OCI-LY1 (cell line): Measurements from ENCODE around the gene TNS3.

Source experiments
- H2AFZ ChIP-seq: fragments of 200-600 bp; sonication (generic), shearing (Covaris generic); 2 replicates; pipeline ENCODE4 v1.6.0; 2014; ENCODE audit warnings: antibody characterized with exemption, mild to moderate bottlenecking, low read length
- H3F3A ChIP-seq: fragments of 200-600 bp; sonication (generic), shearing (Covaris generic); 2 replicates; pipeline ENCODE4 v1.6.0; 2014; ENCODE audit warnings: mild to moderate bottlenecking, antibody characterized with exemption, low read length, moderate library complexity; ENCODE audit not compliant: insufficient read depth
- H3K27ac ChIP-seq: fragments of 200-600 bp; sonication (generic); 2 replicates; pipeline ENCODE4 v1.5.1; 2014; ENCODE audit warnings: low read length, mixed run types, mild to moderate bottlenecking, low read depth; ENCODE audit not compliant: poor library complexity, severe bottlenecking
- H3K27me3 ChIP-seq: fragments of 200-600 bp; sonication (generic); 2 replicates; pipeline ENCODE4 v1.6.0; 2014; ENCODE audit warnings: antibody characterized with exemption, mild to moderate bottlenecking, low read length, moderate library complexity; ENCODE audit not compliant: insufficient read depth
- H3K36me3 ChIP-seq: fragments of 200-600 bp; sonication (generic); 2 replicates; pipeline ENCODE4 v1.6.1; 2014; ENCODE audit warnings: mild to moderate bottlenecking, antibody characterized with exemption, low read length, moderate library complexity, mixed read lengths; ENCODE audit not compliant: insufficient read depth
- H3K4me1 ChIP-seq: fragments of 200-600 bp; sonication (generic); 2 replicates; pipeline ENCODE4 v1.5.1; 2014; ENCODE audit warnings: mild to moderate bottlenecking, low read length, moderate library complexity; ENCODE audit not compliant: insufficient read depth, severe bottlenecking
- H3K4me2 ChIP-seq: fragments of 200-600 bp; sonication (generic), shearing (Covaris generic); 2 replicates; pipeline ENCODE4 v1.6.1; 2014; ENCODE audit warnings: low read length
- H3K4me3 ChIP-seq: fragments of 200-600 bp; sonication (generic); 2 replicates; pipeline ENCODE4 v1.5.1; 2014; ENCODE audit warnings: low read length, low read depth, mild to moderate bottlenecking, mixed read lengths; ENCODE audit not compliant: poor library complexity, severe bottlenecking
- H3K79me2 ChIP-seq: fragments of 200-600 bp; shearing (Covaris generic); 2 replicates; pipeline ENCODE4 v1.6.1; 2016; ENCODE audit warnings: mixed run types, low read length, mixed read lengths; ENCODE audit not compliant: insufficient read depth
- H3K9ac ChIP-seq: fragments of 200-600 bp; sonication (generic), shearing (Covaris generic); 2 replicates; pipeline ENCODE4 v1.6.1; 2014; ENCODE audit warnings: mild to moderate bottlenecking, low read length, mixed read lengths
- H3K9me2 ChIP-seq: fragments of 200-600 bp; sonication (generic), shearing (Covaris generic); 2 replicates; pipeline ENCODE4 v1.6.1; 2014; ENCODE audit warnings: low read depth, mild to moderate bottlenecking, low read length, mixed read lengths
- H3K9me3 ChIP-seq: fragments of 200-600 bp; shearing (Covaris generic); 2 replicates; pipeline ENCODE4 v1.6.1; 2014; ENCODE audit warnings: low read length, mixed read lengths
- H4K20me1 ChIP-seq: fragments of 200-600 bp; sonication (generic), shearing (Covaris generic); 2 replicates; pipeline ENCODE4 v1.6.0; 2016; ENCODE audit warnings: mild to moderate bottlenecking, low read length; ENCODE audit not compliant: insufficient read depth
- CTCF ChIP-seq: fragments of 200-600 bp; sonication (generic), shearing (Covaris generic); IDR thresholded peaks from 2 replicates; pipeline ENCODE4 v1.5.1; 2017; ENCODE audit warnings: mild to moderate bottlenecking, antibody characterized with exemption, low read length, moderate library complexity, mixed read lengths
- EZH2 ChIP-seq: fragments of 200-600 bp; sonication (generic), shearing (Covaris generic); IDR thresholded peaks from 2 replicates; pipeline ENCODE4 v1.8.0; 2017; ENCODE audit warnings: borderline replicate concordance, mixed run types, mild to moderate bottlenecking, antibody characterized with exemption, low read length, moderate library complexity, mixed read lengths

The TNS3 gene

GRCh38 chr7:47278043-47278442, 303.9 kb downstream of the TNS3 start:
- no peak overlapping the region for H3K27ac ChIP-seq
- H3K9me3 ChIP-seq = no peaks in the 10 kb centered on the region
- no peaks in the 10 kb centered on the region for H3F3A ChIP-seq
- H3K9me2 ChIP-seq = no peaks in the 10 kb centered on the region
- no peak overlapping the region for H3K4me2 ChIP-seq
- no peaks in the 10 kb centered on the region for H4K20me1 ChIP-seq
- no peaks in the 10 kb centered on the region for H3K79me2 ChIP-seq
- H2AFZ ChIP-seq = no peak overlapping the region
- H3K36me3 ChIP-seq = peaks cover 64% of the 10 kb centered on the region
- no peaks in the 10 kb centered on the region for H3K27me3 ChIP-seq
- no peak overlapping the region for H3K4me3 ChIP-seq
- no peak for TF ChIP-seq CTCF
- no peak for TF ChIP-seq EZH2
- H3K9ac ChIP-seq = no peak overlapping the region
- peaks cover 15% of the 10 kb centered on the region for H3K4me1 ChIP-seq

- Histone ChIP-seq H4K20me1 (no peaks in the 10 kb centered on the region), H3K4me1 (peaks cover 15% of the 10 kb centered on the region), H3F3A (no peaks in the 10 kb centered on the region), H3K79me2 (no peaks in the 10 kb centered on the region), H3K9me2 (no peaks in the 10 kb centered on the region), H3K4me3 (no peak overlapping the region), H2AFZ (no peak overlapping the region), H3K4me2 (no peak overlapping the region), H3K27ac (no peak overlapping the region), H3K9ac (no peak overlapping the region), H3K27me3 (no peaks in the 10 kb centered on the region), H3K9me3 (no peaks in the 10 kb centered on the region), H3K36me3 (peaks cover 57% of the 10 kb centered on the region)
- no peak for TF ChIP-seq CTCF
- TF ChIP-seq EZH2 = no peak
These were observed 304.6 kb downstream of the TNS3 start for GRCh38 chr7:47277321-47277781.

GRCh38 chr7:47273974-47274766, 307.7 kb downstream of the TNS3 start:
- Histone ChIP-seq H4K20me1 (no peaks in the 10 kb centered on the region), H3K4me3 (no peak overlapping the region), H3F3A (peaks cover 6% of the 10 kb centered on the region; the same call in 1 of the 2 replicates), H3K79me2 (no peaks in the 10 kb centered on the region), H2AFZ (no peak overlapping the region), H3K9ac (no peak overlapping the region), H3K36me3 (peaks cover 29% of the 10 kb centered on the region), H3K9me3 (no peaks in the 10 kb centered on the region), H3K9me2 (no peaks in the 10 kb centered on the region), H3K4me2 (no peak overlapping the region), H3K27me3 (no peaks in the 10 kb centered on the region), H3K4me1 (no peaks in the 10 kb centered on the region), H3K27ac (no peak overlapping the region)
- no peak for TF ChIP-seq EZH2
- no peak for TF ChIP-seq CTCF
